ENCODE results near the gene APBB3. TPM values are rescaled to one million over a fixed set of nuclear protein-coding genes. Genes with fewer than 3 reads are reported as not detected.

The APBB3 gene
- total RNA-seq, 3 donors from 2014 or later = 8.0 to 10.4 (median 9.2) TPM

GRCh38 chr5:140567871-140568270, 3.5 kb upstream of the APBB3 start:
- no peak for ATAC-seq
- Mint-ChIP-seq H3K9me3 (no peaks in the 10 kb centered on the region), H3K4me1 (ENCODE audit: low read depth) (peaks cover 57% of the 10 kb centered on the region), H3K4me3 (peak overlapping the region; percentile 37), H3K36me3 (ENCODE audit: insufficient read depth) (peaks cover 32% of the 10 kb centered on the region), H3K27me3 (ENCODE audit: low read depth) (no peaks in the 10 kb centered on the region)
- DNase-seq = no peak

GRCh38 chr5:140567136-140567818, 2.9 kb upstream of the APBB3 start:
- no peak for DNase-seq
- Mint-ChIP-seq H3K36me3 (ENCODE audit: insufficient read depth) (peaks cover 32% of the 10 kb centered on the region), H3K27me3 (ENCODE audit: low read depth) (no peaks in the 10 kb centered on the region), H3K4me3 (peak overlapping the region; percentile 37), H3K9me3 (no peaks in the 10 kb centered on the region), H3K4me1 (ENCODE audit: low read depth) (peaks cover 61% of the 10 kb centered on the region)
- no peak for ATAC-seq

GRCh38 chr5:140566665-140567064, 2.3 kb upstream of the APBB3 start:
- Mint-ChIP-seq H3K36me3 (ENCODE audit: insufficient read depth) (peaks cover 32% of the 10 kb centered on the region), H3K4me3 (peak overlapping the region; percentile 37), H3K4me1 (ENCODE audit: low read depth) (peaks cover 61% of the 10 kb centered on the region), H3K27me3 (ENCODE audit: low read depth) (no peaks in the 10 kb centered on the region), H3K9me3 (no peaks in the 10 kb centered on the region)
- no peak for DNase-seq
- ATAC-seq = no peak

GRCh38 chr5:140565780-140566095, 1.3 kb upstream of the APBB3 start:
- Mint-ChIP-seq H3K4me1 (ENCODE audit: low read depth) (peaks cover 61% of the 10 kb centered on the region), H3K9me3 (no peaks in the 10 kb centered on the region), H3K36me3 (ENCODE audit: insufficient read depth) (peaks cover 26% of the 10 kb centered on the region), H3K4me3 (peak overlapping the region; percentile 97), H3K27me3 (ENCODE audit: low read depth) (no peaks in the 10 kb centered on the region)
- no peak for ATAC-seq
- DNase-seq = no peak

- H3K9me3 Mint-ChIP-seq = no peaks in the 10 kb centered on the region
- peak overlapping the region; percentile 97 for H3K4me3 Mint-ChIP-seq
- H3K36me3 Mint-ChIP-seq (ENCODE audit: insufficient read depth) = peaks cover 25% of the 10 kb centered on the region
- peak in 1 of 2 donors; percentile 2 for ATAC-seq
- DNase-seq = no peak
- H3K4me1 Mint-ChIP-seq (ENCODE audit: low read depth) = peaks cover 60% of the 10 kb centered on the region
- H3K27me3 Mint-ChIP-seq (ENCODE audit: low read depth) = no peaks in the 10 kb centered on the region
Observed at GRCh38 chr5:140565024-140565779, 804 bp upstream of the APBB3 start.

- ATAC-seq = no peak
- Mint-ChIP-seq H3K4me1 (ENCODE audit: low read depth) (peaks cover 44% of the 10 kb centered on the region), H3K9me3 (no peaks in the 10 kb centered on the region), H3K27me3 (ENCODE audit: low read depth) (no peaks in the 10 kb centered on the region), H3K36me3 (ENCODE audit: insufficient read depth) (peaks cover 20% of the 10 kb centered on the region), H3K4me3 (peak overlapping the region; percentile 97)
- no peak for DNase-seq
Observed at GRCh38 chr5:140563596-140563995, 802 bp downstream of the APBB3 start.

GRCh38 chr5:140561753-140562523, 2.5 kb downstream of the APBB3 start:
- ATAC-seq (no peak), DNase-seq (no peak)
- H3K27me3 Mint-ChIP-seq (ENCODE audit: low read depth) = no peaks in the 10 kb centered on the region
- H3K36me3 Mint-ChIP-seq (ENCODE audit: insufficient read depth) = peaks cover 9% of the 10 kb centered on the region
- H3K4me1 Mint-ChIP-seq (ENCODE audit: low read depth) = peaks cover 35% of the 10 kb centered on the region
- no peaks in the 10 kb centered on the region for H3K9me3 Mint-ChIP-seq
- no peak overlapping the region for H3K4me3 Mint-ChIP-seq

- ATAC-seq (no peak), DNase-seq (no peak)
- H3K9me3 Mint-ChIP-seq = no peaks in the 10 kb centered on the region
- no peaks in the 10 kb centered on the region for H3K27me3 Mint-ChIP-seq (ENCODE audit: low read depth)
- peaks cover 5% of the 10 kb centered on the region for H3K36me3 Mint-ChIP-seq (ENCODE audit: insufficient read depth)
- peaks cover 39% of the 10 kb centered on the region for H3K4me1 Mint-ChIP-seq (ENCODE audit: low read depth)
- no peak overlapping the region for H3K4me3 Mint-ChIP-seq
Observed at GRCh38 chr5:140560227-140560626, 4.2 kb downstream of the APBB3 start.

GRCh38 chr5:140558542-140558941, 5.9 kb downstream of the APBB3 start:
- ATAC-seq = no peak
- H3K4me3 Mint-ChIP-seq = no peak overlapping the region
- no peaks in the 10 kb centered on the region for H3K9me3 Mint-ChIP-seq
- no peak for DNase-seq
- H3K36me3 Mint-ChIP-seq (ENCODE audit: insufficient read depth) = peaks cover 6% of the 10 kb centered on the region
- no peaks in the 10 kb centered on the region for H3K27me3 Mint-ChIP-seq (ENCODE audit: low read depth)
- H3K4me1 Mint-ChIP-seq (ENCODE audit: low read depth) = peaks cover 47% of the 10 kb centered on the region

GRCh38 chr5:140557965-140558364, 6.4 kb downstream of the APBB3 start:
- Mint-ChIP-seq H3K4me3 (peak overlapping the region; percentile 90), H3K4me1 (ENCODE audit: low read depth) (peaks cover 47% of the 10 kb centered on the region), H3K9me3 (no peaks in the 10 kb centered on the region), H3K36me3 (ENCODE audit: insufficient read depth) (peaks cover 11% of the 10 kb centered on the region), H3K27me3 (ENCODE audit: low read depth) (no peaks in the 10 kb centered on the region)
- DNase-seq (no peak), ATAC-seq (no peak)

GRCh38 chr5:140557136-140557805, 7.1 kb downstream of the APBB3 start, which contains the start of gene SRA1:
Gene SRA1, minus strand, starts transcription at chr5:140557473. Its CDS starts 21 bp downstream, at chr5:140557452.
- peaks cover 12% of the 10 kb centered on the region for H3K36me3 Mint-ChIP-seq (ENCODE audit: insufficient read depth)
- peak; percentile 73 for DNase-seq
- ATAC-seq = peak; percentile 94 to 97
- H3K4me3 Mint-ChIP-seq = peak within 1 kb of the TSS; percentile 90
- peaks cover 46% of the 10 kb centered on the region for H3K4me1 Mint-ChIP-seq (ENCODE audit: low read depth)
- no peaks in the 10 kb centered on the region for H3K9me3 Mint-ChIP-seq
- H3K27me3 Mint-ChIP-seq (ENCODE audit: low read depth) = no peaks in the 10 kb centered on the region

- Mint-ChIP-seq H3K4me3 (peak overlapping the region; percentile 90), H3K4me1 (ENCODE audit: low read depth) (peaks cover 47% of the 10 kb centered on the region), H3K27me3 (ENCODE audit: low read depth) (no peaks in the 10 kb centered on the region), H3K36me3 (ENCODE audit: insufficient read depth) (peaks cover 13% of the 10 kb centered on the region), H3K9me3 (no peaks in the 10 kb centered on the region)
- ATAC-seq = no peak
- no peak for DNase-seq
Observed at GRCh38 chr5:140556438-140556837, 8.0 kb downstream of the APBB3 start.

- H3K4me1 Mint-ChIP-seq (ENCODE audit: low read depth) = peaks cover 52% of the 10 kb centered on the region
- H3K27me3 Mint-ChIP-seq (ENCODE audit: low read depth) = no peaks in the 10 kb centered on the region
- no peaks in the 10 kb centered on the region for H3K9me3 Mint-ChIP-seq
- ATAC-seq (no peak), DNase-seq (no peak)
- peak overlapping the region; percentile 90 for H3K4me3 Mint-ChIP-seq
- H3K36me3 Mint-ChIP-seq (ENCODE audit: insufficient read depth) = peaks cover 18% of the 10 kb centered on the region
Observed at GRCh38 chr5:140555747-140556312, 8.6 kb downstream of the APBB3 start.

GRCh38 chr5:140554454-140554853, 9.9 kb downstream of the APBB3 start:
- no peak for ATAC-seq
- Mint-ChIP-seq H3K4me1 (ENCODE audit: low read depth) (peaks cover 59% of the 10 kb centered on the region), H3K4me3 (peak overlapping the region; percentile 46), H3K9me3 (no peaks in the 10 kb centered on the region), H3K27me3 (ENCODE audit: low read depth) (no peaks in the 10 kb centered on the region), H3K36me3 (ENCODE audit: insufficient read depth) (peaks cover 27% of the 10 kb centered on the region)
- DNase-seq = no peak

Measured in activated T-cell treated with anti-CD3 and anti-CD28 coated beads, Interleukin-2, amount 50 U/mL, for 4 hours (primary cell).